ENCODE results near the gene PIP5KL1. TPM values are rescaled to one million over a fixed set of nuclear protein-coding genes. Genes with fewer than 3 reads are reported as not detected.

The PIP5KL1 gene
- total and polyA plus RNA-seq, 2 experiments from 2014 or later = 13.4 to 19.5 TPM

GRCh38 chr9:127931092-127931881 is 710 bp upstream of the PIP5KL1 start (continued):
- TF ChIP-seq ZNF462 (CRISPR knock-in tag; IDR thresholded peaks at IDR 0.05) (no peak), JUNB (IDR thresholded peaks at IDR 0.05; ENCODE audit: unreplicated experiment) (no peak), NANOG (IDR thresholded peaks at IDR 0.05; ENCODE audit: borderline replicate concordance) (no peak), ZNF331 (CRISPR knock-in tag; IDR thresholded peaks at IDR 0.05; ENCODE audit: low read depth) (no peak), EZH2phosphoT487 (IDR thresholded peaks at IDR 0.05; ENCODE audit: unreplicated experiment) (no peak)
- TF ChIP-seq, protein P1, sequence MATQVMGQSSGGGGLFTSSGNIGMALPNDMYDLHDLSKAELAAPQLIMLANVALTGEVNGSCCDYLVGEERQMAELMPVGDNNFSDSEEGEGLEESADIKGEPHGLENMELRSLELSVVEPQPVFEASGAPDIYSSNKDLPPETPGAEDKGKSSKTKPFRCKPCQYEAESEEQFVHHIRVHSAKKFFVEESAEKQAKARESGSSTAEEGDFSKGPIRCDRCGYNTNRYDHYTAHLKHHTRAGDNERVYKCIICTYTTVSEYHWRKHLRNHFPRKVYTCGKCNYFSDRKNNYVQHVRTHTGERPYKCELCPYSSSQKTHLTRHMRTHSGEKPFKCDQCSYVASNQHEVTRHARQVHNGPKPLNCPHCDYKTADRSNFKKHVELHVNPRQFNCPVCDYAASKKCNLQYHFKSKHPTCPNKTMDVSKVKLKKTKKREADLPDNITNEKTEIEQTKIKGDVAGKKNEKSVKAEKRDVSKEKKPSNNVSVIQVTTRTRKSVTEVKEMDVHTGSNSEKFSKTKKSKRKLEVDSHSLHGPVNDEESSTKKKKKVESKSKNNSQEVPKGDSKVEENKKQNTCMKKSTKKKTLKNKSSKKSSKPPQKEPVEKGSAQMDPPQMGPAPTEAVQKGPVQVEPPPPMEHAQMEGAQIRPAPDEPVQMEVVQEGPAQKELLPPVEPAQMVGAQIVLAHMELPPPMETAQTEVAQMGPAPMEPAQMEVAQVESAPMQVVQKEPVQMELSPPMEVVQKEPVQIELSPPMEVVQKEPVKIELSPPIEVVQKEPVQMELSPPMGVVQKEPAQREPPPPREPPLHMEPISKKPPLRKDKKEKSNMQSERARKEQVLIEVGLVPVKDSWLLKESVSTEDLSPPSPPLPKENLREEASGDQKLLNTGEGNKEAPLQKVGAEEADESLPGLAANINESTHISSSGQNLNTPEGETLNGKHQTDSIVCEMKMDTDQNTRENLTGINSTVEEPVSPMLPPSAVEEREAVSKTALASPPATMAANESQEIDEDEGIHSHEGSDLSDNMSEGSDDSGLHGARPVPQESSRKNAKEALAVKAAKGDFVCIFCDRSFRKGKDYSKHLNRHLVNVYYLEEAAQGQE (IDR thresholded peaks at IDR 0.05; ENCODE audit: unreplicated experiment) = no peak
